ENCODE results near the gene FAM170B.

FAM170B gene

DNA sequence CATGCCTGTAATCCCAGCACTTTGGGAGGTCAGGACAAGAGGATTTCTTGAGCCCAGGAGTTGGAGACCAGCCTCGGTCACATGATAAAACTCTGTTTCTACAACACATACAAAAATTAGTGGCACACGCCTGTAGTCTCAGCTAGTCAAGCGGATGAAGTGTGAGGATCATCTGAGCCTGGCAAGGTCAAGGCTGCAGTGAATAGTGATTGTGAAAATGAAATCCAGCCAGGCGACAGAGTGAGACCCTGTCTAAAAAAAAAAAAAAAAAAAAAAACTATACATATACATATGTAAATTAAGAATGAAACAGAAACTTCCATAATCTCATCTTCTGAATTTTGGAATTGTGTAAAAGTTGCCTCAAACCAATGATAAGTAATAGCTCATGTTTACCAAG, 18.2 kb upstream of the FAM170B start:
- no peak for DNase-seq (ENCODE audit: low read depth)

GRCh38 chr10:49151481-49151880, 17.7 kb upstream of the FAM170B start:
- DNase-seq (ENCODE audit: low read depth), result no peak

DNA sequence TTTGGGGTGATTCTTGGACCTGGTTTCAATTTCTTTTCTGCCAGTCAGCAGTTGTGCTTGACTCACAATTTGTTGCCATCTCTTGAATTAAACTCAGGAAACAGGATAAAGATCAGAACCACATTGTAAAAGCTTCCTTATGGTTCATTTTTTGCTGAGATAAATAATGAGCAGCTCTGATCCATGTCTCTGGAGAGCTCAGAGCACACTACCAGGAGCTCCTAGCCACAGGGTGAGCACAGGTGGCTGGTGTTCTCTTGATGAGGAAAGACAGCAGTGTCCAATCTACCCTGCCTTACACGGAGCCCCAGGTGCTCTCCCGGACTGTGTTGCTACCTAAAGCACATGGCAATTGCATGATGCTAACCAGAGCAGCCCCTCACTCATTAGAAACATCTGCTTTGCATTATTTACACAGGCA, 17.2 kb upstream of the FAM170B start:
- no peak for DNase-seq (ENCODE audit: low read depth)

GRCh38 chr10:49150426-49150825, 16.6 kb upstream of the FAM170B start:
- DNase-seq (ENCODE audit: low read depth), result no peak

GRCh38 chr10:49149881-49150280, 16.1 kb upstream of the FAM170B start:
- no peak for DNase-seq (ENCODE audit: low read depth)

GRCh38 chr10:49144058-49144720, 10.4 kb upstream of the FAM170B start:
- no peak for DNase-seq (ENCODE audit: low read depth)

GRCh38 chr10:49143249-49143648, 9.4 kb upstream of the FAM170B start:
- no peak for DNase-seq (ENCODE audit: low read depth)

GRCh38 chr10:49141541-49142332, 7.9 kb upstream of the FAM170B start:
- no peak for DNase-seq (ENCODE audit: low read depth)

DNA sequence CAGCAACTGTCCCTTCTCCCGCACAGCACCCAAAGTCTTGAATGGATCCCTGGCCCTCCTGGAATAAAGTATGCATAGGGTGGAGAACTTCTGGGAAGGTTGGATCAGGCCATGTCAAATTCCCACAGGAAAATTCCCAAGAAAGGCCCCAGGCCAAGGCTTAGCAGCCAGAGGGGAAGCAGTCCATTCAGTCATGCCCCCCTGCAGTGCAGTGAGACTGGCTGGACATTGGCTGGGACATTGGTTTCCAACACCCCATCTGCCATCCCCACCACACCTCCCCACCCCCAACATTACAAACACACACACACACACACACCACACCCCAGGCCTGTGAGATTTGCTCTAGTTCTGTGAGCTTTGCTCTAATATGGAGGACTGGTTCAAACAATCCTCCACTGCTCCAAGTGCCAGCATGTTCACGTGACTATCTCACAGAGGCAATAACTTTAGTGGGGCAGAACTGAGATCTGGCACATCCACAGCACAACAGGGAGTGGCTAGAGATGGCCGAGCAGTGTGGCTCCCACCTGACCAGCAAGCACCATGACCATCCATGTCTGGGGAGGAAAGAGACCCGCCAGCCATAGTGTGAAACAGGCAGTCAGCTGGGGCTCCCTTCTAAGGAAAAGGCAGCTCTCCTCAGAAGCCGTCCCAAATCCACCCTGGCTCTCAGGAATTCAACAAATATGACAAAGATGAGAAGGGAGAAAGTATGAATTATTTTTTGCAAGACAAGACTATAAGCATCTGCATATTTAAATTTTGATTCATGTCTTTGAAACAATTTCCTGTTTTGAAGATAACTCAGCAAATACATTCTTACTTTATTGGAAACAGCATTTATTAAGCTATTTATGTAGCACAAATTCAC, 6.7 kb upstream of the FAM170B start:
- no peak for DNase-seq (ENCODE audit: low read depth)

DNA sequence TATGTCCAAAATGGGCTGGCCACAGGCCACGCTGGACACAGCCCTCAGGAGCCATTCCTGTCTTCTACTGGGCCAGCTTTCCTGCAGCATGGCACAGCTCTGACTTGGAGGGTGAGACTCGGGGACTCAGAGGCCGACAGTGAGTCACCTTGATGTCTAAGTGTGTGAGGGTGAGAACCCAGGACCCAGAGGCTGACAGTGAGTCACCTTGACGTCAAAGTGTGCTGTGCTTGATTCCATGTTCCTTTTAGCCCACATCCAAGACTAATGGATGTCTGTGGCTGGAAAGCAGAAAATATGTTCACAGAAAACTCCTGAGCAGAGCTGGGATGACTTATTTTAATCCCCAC, 6.0 kb upstream of the FAM170B start:
- DNase-seq (ENCODE audit: low read depth), result no peak

DNA sequence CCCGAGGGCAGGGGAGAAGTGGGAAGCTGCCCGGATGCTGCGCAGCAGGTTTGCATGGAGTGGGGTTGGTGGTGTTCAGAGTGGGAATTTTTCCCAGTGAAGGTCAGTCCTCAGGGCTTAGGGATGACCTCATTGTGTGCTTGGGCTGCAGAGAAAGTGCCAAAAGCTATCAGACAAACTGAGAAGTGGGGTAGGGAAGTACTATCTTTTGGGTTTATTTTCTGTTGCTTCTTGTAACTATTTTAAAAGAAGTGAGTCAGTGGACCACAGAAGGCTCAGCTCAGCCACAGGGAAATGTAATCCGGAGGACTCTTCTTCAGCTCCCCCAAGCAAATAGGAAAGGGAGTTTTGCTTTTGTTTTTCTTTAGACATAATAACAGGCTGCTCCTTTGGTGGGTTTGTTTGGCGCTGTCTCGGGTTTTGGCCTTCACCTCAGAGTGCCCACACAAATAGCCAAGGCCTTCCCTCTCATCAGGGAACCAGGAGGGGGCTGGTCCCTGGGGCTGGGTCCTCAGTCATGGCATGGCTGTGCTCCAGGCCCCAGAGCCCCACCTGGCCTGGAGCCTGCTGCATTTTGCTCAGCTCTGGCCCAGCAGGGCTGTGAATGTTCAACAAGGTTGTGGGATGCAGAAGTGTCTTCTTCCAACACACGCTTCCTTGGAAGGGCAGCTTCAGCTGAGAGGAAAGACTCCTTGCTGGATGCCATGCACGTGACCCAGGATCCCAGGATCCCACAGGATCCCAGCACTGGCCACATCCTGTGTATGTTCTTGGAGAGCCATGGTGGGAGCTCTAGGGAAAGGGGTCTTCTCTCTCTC, 5.4 kb upstream of the FAM170B start:
- DNase-seq (ENCODE audit: low read depth), result no peak

DNA sequence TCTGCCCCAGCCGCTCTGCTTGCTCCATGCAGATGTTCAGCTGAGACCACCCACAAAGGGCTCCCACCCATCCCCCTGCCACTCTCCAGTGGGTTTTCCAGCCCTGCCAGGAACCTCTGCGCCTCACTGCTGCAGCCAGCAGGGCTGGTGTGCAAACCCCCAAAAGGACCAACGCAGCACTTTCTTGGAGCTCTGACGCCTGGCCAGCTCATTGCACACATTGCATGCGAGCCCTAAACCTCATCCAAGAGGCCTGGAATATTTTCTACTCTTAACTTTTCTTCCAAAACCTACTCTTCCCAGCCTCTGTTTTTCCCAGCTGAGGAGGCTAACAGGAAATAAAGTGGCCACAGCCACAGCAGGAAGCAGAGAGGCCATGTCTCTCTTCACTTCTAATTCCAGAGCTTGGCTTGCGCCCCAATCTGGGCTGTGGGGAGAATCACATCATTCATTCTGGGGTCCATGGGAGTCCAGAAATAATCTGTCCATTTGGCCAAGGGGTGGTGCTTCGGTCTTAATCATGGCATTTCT, 4.6 kb upstream of the FAM170B start:
- no peak for DNase-seq (ENCODE audit: low read depth)

DNA sequence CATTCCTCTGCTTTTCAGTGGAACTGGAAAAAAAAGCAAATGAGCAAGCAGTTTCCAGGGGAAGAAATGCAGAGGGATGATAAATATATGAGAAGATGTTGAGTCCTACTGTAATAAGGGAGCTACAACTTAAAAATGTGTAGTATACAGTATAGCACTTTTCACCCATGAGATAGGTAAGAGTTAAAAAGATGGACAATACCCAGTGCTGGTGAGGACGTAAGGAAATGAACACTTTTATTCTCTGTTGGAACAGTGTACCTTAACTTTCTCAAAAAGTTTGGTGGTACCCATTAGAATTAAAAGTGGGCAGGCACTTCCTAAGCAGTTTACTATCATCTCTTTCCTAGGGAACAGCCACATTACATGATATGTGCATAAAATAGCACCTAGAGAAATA, 2.7 kb upstream of the FAM170B start:
- DNase-seq (ENCODE audit: low read depth), result no peak

DNA sequence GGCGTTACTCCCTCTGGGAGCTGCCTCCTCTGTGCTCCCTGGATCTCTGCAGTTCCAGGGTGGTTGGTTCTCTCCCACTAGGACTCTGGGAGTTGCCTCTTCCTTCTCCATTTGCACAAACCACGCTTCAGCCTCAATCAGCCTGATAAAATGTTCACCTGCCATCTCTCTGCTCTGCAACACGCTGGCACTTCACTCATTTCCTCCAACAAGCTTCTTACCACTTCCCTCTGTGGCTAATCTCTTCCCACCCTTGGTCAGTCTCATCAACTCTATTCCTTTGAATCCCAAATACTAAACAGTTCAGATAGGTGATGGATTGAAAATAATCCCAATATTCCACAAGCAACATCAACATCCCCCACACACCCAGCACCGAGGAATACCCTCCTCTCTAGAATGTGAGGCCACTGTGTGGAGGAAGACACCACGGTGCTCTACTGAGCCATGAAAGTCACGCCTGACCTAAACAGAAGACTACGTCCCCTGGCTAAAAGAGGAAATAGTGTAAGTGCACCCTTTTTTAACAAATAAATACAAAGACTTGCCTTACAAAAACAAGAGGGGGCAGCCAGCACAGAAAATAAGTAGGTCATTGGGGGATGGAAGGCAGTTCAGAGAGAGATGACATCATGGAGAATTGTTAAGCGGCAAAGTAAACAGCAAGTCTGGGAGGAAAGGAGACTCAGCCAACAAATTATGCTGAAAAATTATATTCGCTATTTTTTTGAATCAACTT, 1.9 kb upstream of the FAM170B start:
- no peak for DNase-seq (ENCODE audit: low read depth)

DNA sequence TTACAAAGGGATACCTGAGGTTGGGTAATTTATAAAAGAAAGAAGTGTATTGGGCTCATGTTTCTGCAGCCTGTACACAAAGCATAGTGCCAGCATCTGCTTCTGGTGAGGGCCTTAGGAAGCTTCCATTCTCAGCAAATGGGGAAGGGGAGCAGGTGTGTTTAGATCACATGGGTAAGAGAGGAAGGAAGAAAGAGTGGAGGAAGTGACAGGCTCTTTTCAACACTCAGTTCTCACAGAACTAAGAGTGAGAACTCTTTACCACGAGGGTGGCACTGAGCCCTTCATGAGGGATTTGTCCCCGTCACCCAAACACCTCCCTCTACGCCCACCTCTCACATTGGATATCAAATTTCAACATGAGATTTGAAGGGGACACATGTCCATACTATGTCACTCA, 506 bp upstream of the FAM170B start:
- no peak for DNase-seq (ENCODE audit: low read depth)

DNA sequence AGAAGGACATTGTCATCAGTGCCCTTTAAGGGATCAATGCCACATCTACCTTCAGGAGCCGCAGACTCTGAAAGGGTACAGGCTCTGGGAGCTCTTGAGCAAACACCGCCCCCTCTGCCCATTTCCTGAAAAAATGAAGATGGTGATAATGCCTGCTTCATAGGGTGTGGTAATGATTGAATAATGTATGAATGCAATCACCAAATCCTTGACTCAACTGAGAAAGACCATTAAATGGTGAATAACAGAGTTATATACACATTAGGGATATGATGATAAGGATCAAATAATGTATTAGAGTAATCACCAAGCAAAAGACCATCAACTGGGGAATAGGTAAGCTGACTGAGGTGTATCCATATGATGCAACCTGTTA, 1.5 kb downstream of the FAM170B start:
- no peak for DNase-seq (ENCODE audit: low read depth)

DNA sequence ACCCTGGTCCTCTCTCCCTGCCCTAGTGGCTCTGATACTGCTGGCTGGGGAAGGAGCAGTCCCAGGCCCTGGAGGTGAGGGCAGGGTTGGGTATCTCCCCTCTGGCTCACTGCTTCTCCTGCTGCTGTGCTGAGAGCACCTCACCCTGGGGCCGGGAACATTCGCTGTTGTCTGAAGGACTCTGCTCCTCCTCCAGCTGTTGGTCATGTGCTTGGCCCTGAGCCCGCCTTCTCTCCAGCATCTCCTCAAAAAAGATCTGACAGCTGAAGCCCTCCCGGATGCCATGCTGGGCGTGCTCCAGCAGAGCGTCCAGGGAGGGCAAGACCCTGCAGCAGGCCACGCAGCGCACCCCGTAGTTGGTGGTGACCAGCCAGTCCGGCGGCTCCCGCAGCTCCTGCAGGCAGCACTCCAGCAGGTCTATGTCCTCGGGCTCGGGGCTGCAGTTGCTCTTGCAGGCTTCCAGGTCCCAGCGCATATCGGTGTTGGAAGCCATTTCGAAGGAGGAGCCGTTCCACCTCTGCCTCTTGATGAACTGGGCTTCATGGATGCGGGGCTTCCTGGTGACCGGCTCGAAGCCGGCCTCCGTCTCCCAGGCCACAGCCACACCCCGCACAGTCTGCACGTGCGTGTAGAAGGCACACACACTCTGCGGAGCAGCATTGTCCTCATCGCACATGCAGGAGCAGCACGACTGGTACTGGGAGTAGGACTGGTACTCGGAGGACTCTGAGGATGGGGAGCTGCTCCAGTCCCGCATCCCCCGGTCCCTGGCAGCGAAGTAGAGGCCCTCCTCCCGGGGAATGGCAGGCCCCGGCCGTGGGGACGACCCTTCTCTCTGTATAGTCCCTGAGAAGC, 2.1 kb downstream of the FAM170B start:
- no peak for DNase-seq (ENCODE audit: low read depth)

- DNase-seq (ENCODE audit: low read depth), result no peak
Observed at GRCh38 chr10:49129376-49129775, 4.4 kb downstream of the FAM170B start.

GRCh38 chr10:49128854-49129253, 5.0 kb downstream of the FAM170B start:
- DNase-seq (ENCODE audit: low read depth), result no peak
